SK-N-SH (cell line): ENCODE measurements around the gene EEF2K. TPM values are rescaled to one million over a fixed set of nuclear protein-coding genes. Genes with fewer than 3 reads are reported as not detected.

Experiments
- CTCF ChIA-PET: fragments of 300-600, 350-600 bp; formaldehyde crosslinking; extraction: SDS; loops from one replicate; lab custom pipeline; 2021; lab: Yijun Ruan, JAX
- POLR2A ChIA-PET: fragments of 350-600 bp; sonication (Branson Sonifier 250); formaldehyde crosslinking; extraction: SDS; loops from one replicate; lab custom pipeline; 2020; ENCODE audit warnings: antibody characterized with exemption, inconsistent platforms; lab: Yijun Ruan, JAX
- DNase-seq: peaks from one replicate; pipeline ENCODE4 v3.0.0; 2012
- H2AFZ ChIP-seq: fragments of 200-600 bp; sonication (generic); 2 replicates; pipeline ENCODE4 v1.8.1; 2016; ENCODE audit warnings: antibody characterized with exemption, mild to moderate bottlenecking, low read depth
- H3F3A ChIP-seq: fragments of 200-600 bp; sonication (generic); replicated peaks from 2 replicates; pipeline ENCODE3; 2016; ENCODE audit warnings: antibody characterized with exemption, mild to moderate bottlenecking; ENCODE audit not compliant: insufficient read depth
- H3K27ac ChIP-seq, 2 experiments: fragments of 200-500 bp in 1 of 2; fragments of 200-600 bp in 1 of 2; sonication (Bioruptor generic) in 1 of 2; sonication (generic), shearing (Covaris generic) in 1 of 2; 2 replicates each; pipeline versions ENCODE4 v1.5.1 to v1.6.1; 2014 to 2016; ENCODE audit warnings: low read depth in 2 of 2, inconsistent platforms in 1 of 2, low read length in 1 of 2, mild to moderate bottlenecking in 1 of 2, mixed read lengths in 1 of 2
- H3K27me3 ChIP-seq: fragments of 200-600 bp; sonication (generic), shearing (Covaris generic); 2 replicates; pipeline ENCODE4 v1.6.1; 2016; ENCODE audit warnings: mixed run types; ENCODE audit not compliant: insufficient read depth
- H3K36me3 ChIP-seq, 2 experiments: fragments of 200-500 bp in 1 of 2; fragments of 200-600 bp in 1 of 2; sonication (Bioruptor generic) in 1 of 2; sonication (generic) in 1 of 2; replicated peaks in 1 of 2; 2 replicates each; pipeline versions ENCODE3 to v1.5.1; 2014 to 2016; ENCODE audit warnings: low read length in 1 of 2, mild to moderate bottlenecking in 1 of 2; ENCODE audit not compliant: insufficient read depth in 2 of 2, control insufficient read depth in 1 of 2
- H3K4me1 ChIP-seq, 2 experiments: fragments of 200-500 bp in 1 of 2; fragments of 200-600 bp in 1 of 2; sonication (Bioruptor generic) in 1 of 2; sonication (generic), shearing (Covaris generic) in 1 of 2; 2 replicates each; pipeline versions ENCODE4 v1.5.1 to v1.6.1; 2014 to 2016; ENCODE audit warnings: low read depth in 1 of 2, low read length in 1 of 2, mixed run types in 1 of 2; ENCODE audit not compliant: insufficient read depth in 2 of 2, control insufficient read depth in 1 of 2
- H3K4me2 ChIP-seq: fragments of 200-600 bp; sonication (generic), shearing (Covaris generic); 2 replicates; pipeline ENCODE4 v1.6.1; 2017; ENCODE audit warnings: mixed run types
- H3K4me3 ChIP-seq, 2 experiments: fragments of 200-500 bp in 1 of 2; fragments of 200-600 bp in 1 of 2; sonication (Bioruptor generic) in 1 of 2; sonication (generic), shearing (Covaris generic) in 1 of 2; 2 replicates each; pipeline versions ENCODE4 v1.5.1 to v1.8.1; 2014 to 2016; ENCODE audit warnings: low read depth in 2 of 2, inconsistent platforms in 1 of 2, low read length in 1 of 2, mild to moderate bottlenecking in 1 of 2, mixed read lengths in 1 of 2, moderate library complexity in 1 of 2
- H3K79me2 ChIP-seq: fragments of 200-600 bp; sonication (generic); 2 replicates; pipeline ENCODE4 v1.8.1; 2017; ENCODE audit warnings: mild to moderate bottlenecking; ENCODE audit not compliant: insufficient read depth
- H3K9ac ChIP-seq: fragments of 200-600 bp; sonication (generic); 2 replicates; pipeline ENCODE4 v1.6.1; 2017; ENCODE audit warnings: mixed run types
- H3K9me2 ChIP-seq: fragments of 200-600 bp; sonication (generic); 2 replicates; pipeline ENCODE4 v1.6.1; 2017; ENCODE audit warnings: mixed run types
- H3K9me3 ChIP-seq: fragments of 200-600 bp; sonication (generic); 2 replicates; pipeline ENCODE4 v1.6.1; 2017; ENCODE audit warnings: mixed run types, mild to moderate bottlenecking, moderate library complexity
- H4K20me1 ChIP-seq: fragments of 200-600 bp; sonication (generic); 2 replicates; pipeline ENCODE4 v1.6.1; 2017; ENCODE audit warnings: mild to moderate bottlenecking, mixed run types; ENCODE audit not compliant: insufficient read depth
- CHD2 ChIP-seq: fragments of 150-350 bp; IDR thresholded peaks from 2 replicates; pipeline ENCODE4 v1.6.1; 2018; ENCODE audit warnings: low read length; ENCODE audit not compliant: partially characterized antibody
- EZH2phosphoT487 ChIP-seq: fragments of 200-600 bp; sonication (generic); IDR thresholded peaks from 2 replicates; pipeline ENCODE4 v1.6.1; 2017; ENCODE audit warnings: low read depth, mixed run types, mild to moderate bottlenecking, antibody characterized with exemption, moderate library complexity, borderline replicate concordance
- GATA2 ChIP-seq: sonication (generic); formaldehyde crosslinking; IDR thresholded peaks from 2 replicates; pipeline ENCODE4 v1.5.0; 2020; ENCODE audit warnings: mild to moderate bottlenecking, missing genetic modification reagents
- NRF1 ChIP-seq: IDR thresholded peaks from 2 replicates; pipeline ENCODE4 v1.6.1; 2012; ENCODE audit warnings: low read depth, mild to moderate bottlenecking, low read length
- RCOR1 ChIP-seq: fragments of 150-350 bp; IDR thresholded peaks from 2 replicates; pipeline ENCODE4 v1.6.1; 2017; ENCODE audit warnings: antibody characterized with exemption, low read length
- REST ChIP-seq: IDR thresholded peaks from 2 replicates; pipeline ENCODE4 v1.6.1; 2012; ENCODE audit warnings: mild to moderate bottlenecking, low read depth, low read length, moderate library complexity
- RFX5 ChIP-seq: IDR thresholded peaks from 2 replicates; pipeline ENCODE4 v1.6.1; 2012; ENCODE audit warnings: mild to moderate bottlenecking, improper control_type of control experiment, low read length
- RXRA ChIP-seq: IDR thresholded peaks from 2 replicates; pipeline ENCODE4 v1.4.0; 2012; ENCODE audit warnings: low read depth, mild to moderate bottlenecking, borderline replicate concordance
- TAF1 ChIP-seq: IDR thresholded peaks from 2 replicates; pipeline ENCODE4 v1.6.1; 2012; ENCODE audit warnings: low read depth, mild to moderate bottlenecking, low read length, moderate library complexity, borderline replicate concordance
- TEAD4 ChIP-seq: IDR thresholded peaks from 2 replicates; pipeline ENCODE4 v1.4.0; 2012; ENCODE audit warnings: mild to moderate bottlenecking, borderline replicate concordance; ENCODE audit not compliant: insufficient read depth
- USF1 ChIP-seq: IDR thresholded peaks from 2 replicates; pipeline ENCODE4 v1.4.0; 2012; ENCODE audit warnings: low read depth, borderline replicate concordance
- YY1 ChIP-seq: IDR thresholded peaks from 2 replicates; pipeline ENCODE4 v1.4.0; 2012; ENCODE audit warnings: low read depth, mild to moderate bottlenecking
- WGBS: methylation state at CpG from one replicate; pipeline ENCODE4 v1.1.6; 2017; ENCODE audit warnings: low lambda C conversion rate; 5-methylcytosine and 5-hydroxymethylcytosine counted together
- polyA plus RNA-seq, 3 experiments: library from polyadenylated mRNA; depleted of rRNA; stranded (reverse); fragments of >200 nt; gene quantifications; 2 replicates each; pipeline ENCODE4 v1.2.3, GENCODE V29; 2012
- TF ChIP-seq, protein P1 (sequence below): fragments of 200-600 bp; sonication (generic); IDR thresholded peaks from 2 replicates; pipeline ENCODE4 v1.6.1; 2017; ENCODE audit warnings: antibody characterized with exemption, mild to moderate bottlenecking, moderate library complexity
- TF ChIP-seq, protein P2 (sequence below): IDR thresholded peaks from 2 replicates; pipeline ENCODE4 v1.4.0; 2012; ENCODE audit warnings: low read depth, borderline replicate concordance
- TF ChIP-seq, protein P3 (sequence below): IDR thresholded peaks from 2 replicates; pipeline ENCODE4; 2012

EEF2K gene
- polyA plus RNA-seq, 1 of the 3 experiments (the other 2 are of a cell fraction): 8.0 TPM

GRCh38 chr16:22188267-22188594 is 17.8 kb upstream of the EEF2K start:
- no peak overlapping the region for H3K4me3 ChIP-seq
- POLR2A ChIA-PET: interaction anchor here (0.7 to 1.3 kb wide), 2 partner anchors 188 to 237 kb away, joined by 3 read pairs; no protein-coding TSS in a partner anchor
- TF ChIP-seq GATA2 (CRISPR knock-in tag) (no peak), RXRA (no peak), TAF1 (no peak), YY1 (no peak), NRF1 (no peak), RFX5 (no peak), RCOR1 (no peak), CHD2 (no peak), REST (no peak), EZH2phosphoT487 (no peak), TEAD4 (no peak), USF1 (no peak)
- TF ChIP-seq, protein P1, sequence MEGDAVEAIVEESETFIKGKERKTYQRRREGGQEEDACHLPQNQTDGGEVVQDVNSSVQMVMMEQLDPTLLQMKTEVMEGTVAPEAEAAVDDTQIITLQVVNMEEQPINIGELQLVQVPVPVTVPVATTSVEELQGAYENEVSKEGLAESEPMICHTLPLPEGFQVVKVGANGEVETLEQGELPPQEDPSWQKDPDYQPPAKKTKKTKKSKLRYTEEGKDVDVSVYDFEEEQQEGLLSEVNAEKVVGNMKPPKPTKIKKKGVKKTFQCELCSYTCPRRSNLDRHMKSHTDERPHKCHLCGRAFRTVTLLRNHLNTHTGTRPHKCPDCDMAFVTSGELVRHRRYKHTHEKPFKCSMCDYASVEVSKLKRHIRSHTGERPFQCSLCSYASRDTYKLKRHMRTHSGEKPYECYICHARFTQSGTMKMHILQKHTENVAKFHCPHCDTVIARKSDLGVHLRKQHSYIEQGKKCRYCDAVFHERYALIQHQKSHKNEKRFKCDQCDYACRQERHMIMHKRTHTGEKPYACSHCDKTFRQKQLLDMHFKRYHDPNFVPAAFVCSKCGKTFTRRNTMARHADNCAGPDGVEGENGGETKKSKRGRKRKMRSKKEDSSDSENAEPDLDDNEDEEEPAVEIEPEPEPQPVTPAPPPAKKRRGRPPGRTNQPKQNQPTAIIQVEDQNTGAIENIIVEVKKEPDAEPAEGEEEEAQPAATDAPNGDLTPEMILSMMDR: no peak
- TF ChIP-seq, protein P2, sequence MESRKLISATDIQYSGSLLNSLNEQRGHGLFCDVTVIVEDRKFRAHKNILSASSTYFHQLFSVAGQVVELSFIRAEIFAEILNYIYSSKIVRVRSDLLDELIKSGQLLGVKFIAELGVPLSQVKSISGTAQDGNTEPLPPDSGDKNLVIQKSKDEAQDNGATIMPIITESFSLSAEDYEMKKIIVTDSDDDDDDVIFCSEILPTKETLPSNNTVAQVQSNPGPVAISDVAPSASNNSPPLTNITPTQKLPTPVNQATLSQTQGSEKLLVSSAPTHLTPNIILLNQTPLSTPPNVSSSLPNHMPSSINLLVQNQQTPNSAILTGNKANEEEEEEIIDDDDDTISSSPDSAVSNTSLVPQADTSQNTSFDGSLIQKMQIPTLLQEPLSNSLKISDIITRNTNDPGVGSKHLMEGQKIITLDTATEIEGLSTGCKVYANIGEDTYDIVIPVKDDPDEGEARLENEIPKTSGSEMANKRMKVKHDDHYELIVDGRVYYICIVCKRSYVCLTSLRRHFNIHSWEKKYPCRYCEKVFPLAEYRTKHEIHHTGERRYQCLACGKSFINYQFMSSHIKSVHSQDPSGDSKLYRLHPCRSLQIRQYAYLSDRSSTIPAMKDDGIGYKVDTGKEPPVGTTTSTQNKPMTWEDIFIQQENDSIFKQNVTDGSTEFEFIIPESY: no peak
- TF ChIP-seq, protein P3, sequence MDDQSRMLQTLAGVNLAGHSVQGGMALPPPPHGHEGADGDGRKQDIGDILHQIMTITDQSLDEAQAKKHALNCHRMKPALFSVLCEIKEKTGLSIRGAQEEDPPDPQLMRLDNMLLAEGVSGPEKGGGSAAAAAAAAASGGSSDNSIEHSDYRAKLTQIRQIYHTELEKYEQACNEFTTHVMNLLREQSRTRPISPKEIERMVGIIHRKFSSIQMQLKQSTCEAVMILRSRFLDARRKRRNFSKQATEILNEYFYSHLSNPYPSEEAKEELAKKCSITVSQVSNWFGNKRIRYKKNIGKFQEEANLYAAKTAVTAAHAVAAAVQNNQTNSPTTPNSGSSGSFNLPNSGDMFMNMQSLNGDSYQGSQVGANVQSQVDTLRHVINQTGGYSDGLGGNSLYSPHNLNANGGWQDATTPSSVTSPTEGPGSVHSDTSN: no peak
- no peaks in the 10 kb centered on the region for H3K9me3 ChIP-seq
- no peak overlapping the region for H3K9ac ChIP-seq
- H3K27me3 ChIP-seq: no peaks in the 10 kb centered on the region
- H3K9me2 ChIP-seq: no peaks in the 10 kb centered on the region
- H3K4me2 ChIP-seq: no peak overlapping the region
- H3K27ac ChIP-seq: no peak overlapping the region
- whole genome bisulfite sequencing: 90% methylated on average over 2 of the region's 2 CpGs
- peaks cover 3 to 22% of the 10 kb centered on the region in 2 experiments; a peak in 2 of 4 replicates for H3K4me1 ChIP-seq
- peaks cover 6% of the 10 kb centered on the region for H3F3A ChIP-seq
- H4K20me1 ChIP-seq: no peaks in the 10 kb centered on the region
- DNase-seq: no peak
- H3K79me2 ChIP-seq: no peaks in the 10 kb centered on the region
- H3K36me3 ChIP-seq: no peaks in the 10 kb centered on the region
- H2AFZ ChIP-seq: no peak overlapping the region
- CTCF ChIA-PET: interaction anchor here (0.5 to 5.2 kb wide), 53 partner anchors 8 to 531 kb away, joined by 3 to 74 read pairs (median 5); partner anchors contain the start of genes MOSMO, PDZD9, POLR3E and UQCRC2
